ENCODE data around the gene TLX2. TPM values are rescaled to one million over a fixed set of nuclear protein-coding genes. Genes with fewer than 3 reads are reported as not detected.

The TLX2 gene
- total and polyA plus RNA-seq, 2 of the 13 experiments (the other 11 are each of a cell fraction or from before 2014, with no cell fraction given): 0.05 to 0.20 TPM

- TF ChIP-seq, protein P1, sequence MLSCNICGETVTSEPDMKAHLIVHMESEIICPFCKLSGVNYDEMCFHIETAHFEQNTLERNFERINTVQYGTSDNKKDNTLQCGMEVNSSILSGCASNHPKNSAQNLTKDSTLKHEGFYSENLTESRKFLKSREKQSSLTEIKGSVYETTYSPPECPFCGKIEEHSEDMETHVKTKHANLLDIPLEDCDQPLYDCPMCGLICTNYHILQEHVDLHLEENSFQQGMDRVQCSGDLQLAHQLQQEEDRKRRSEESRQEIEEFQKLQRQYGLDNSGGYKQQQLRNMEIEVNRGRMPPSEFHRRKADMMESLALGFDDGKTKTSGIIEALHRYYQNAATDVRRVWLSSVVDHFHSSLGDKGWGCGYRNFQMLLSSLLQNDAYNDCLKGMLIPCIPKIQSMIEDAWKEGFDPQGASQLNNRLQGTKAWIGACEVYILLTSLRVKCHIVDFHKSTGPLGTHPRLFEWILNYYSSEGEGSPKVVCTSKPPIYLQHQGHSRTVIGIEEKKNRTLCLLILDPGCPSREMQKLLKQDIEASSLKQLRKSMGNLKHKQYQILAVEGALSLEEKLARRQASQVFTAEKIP (CRISPR knock-in tag; IDR thresholded peaks at IDR 0.05; ENCODE audit: borderline replicate concordance): no peak
Observed at GRCh38 chr2:74528600-74529356, 14.5 kb downstream of the TLX2 start (continued).

DNA sequence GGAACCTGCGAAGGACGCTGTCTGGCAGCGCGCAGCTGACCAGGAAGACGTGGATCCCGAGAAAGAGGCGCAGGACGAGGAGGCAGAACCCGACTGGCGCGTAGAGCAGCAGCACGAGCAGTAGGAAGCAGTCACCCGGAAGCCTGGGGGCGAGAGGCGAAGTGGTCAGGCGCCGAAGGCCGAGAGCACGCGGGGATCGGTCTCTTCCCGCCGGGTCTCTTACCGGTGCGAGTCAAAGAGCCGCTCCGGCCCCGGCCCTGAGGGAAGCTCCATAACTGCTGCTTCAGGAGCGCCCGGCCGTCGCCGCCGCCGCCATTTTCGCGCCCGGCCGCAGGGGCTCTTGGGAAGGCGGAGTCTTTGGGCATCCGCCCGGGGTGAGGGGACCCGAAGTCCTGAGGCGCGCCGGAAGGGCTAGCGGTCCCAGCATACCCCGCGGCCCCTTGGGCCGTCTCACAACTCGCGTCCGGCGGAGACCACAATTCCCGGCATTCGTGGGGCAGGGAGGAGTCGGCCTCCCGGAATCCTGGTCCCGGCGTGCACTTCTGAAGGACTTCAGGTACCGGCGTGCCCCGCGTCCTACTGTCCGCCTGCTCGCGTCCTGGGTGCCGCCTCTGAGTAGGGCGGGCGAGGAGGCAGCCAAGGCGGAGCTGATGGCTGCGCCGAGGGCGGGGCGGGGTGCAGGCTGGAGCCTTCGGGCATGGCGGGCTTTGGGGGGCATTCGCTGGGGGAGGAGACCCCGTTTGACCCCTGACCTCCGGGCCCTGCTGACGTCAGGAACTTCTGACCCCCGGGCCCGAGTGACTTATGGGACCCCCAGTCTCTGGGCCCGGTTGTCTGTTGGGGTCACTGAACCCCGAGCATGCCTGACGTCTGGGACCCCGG lies 15.3 kb downstream of the TLX2 start, which contains the start of the genes AUP1 and HTRA2:
Gene AUP1 (minus strand): TSS at position 350 of the 882 bp plus-strand sequence. CDS start 77 bp downstream, at position 273.
Gene HTRA2 (plus strand): TSS at position 577 of the 882 bp plus-strand sequence. CDS start 74 bp downstream, at position 651.
- peaks cover 55% of the 10 kb centered on the region for H3K4me1 ChIP-seq (ENCODE audit: insufficient read depth, low read length)
- H3K36me3 ChIP-seq (replicated peaks in 1 of 2; ENCODE audit: control insufficient read depth in 1 of 2, insufficient read depth in 2 of 2, low read length in 2 of 2): peaks cover 19 to 33% of the 10 kb centered on the region in 2 experiments
- H3K9ac ChIP-seq (ENCODE audit: insufficient read depth, low read depth, low read length): peak within 1 kb of the TSS; percentile 99
- H2AFZ ChIP-seq (ENCODE audit: low read length): no peak within 1 kb of the TSS
- in situ Hi-C loops (cut with HindIII; ENCODE audit: extremely low pct_ligation_motif_present, low pct_unique_long_range_greater_than_20kb) (no loop called here), intact Hi-C loops (cut with micrococcal nuclease; ENCODE audit: unreplicated experiment) (loop anchor here (1.0 to 2.0 kb wide), 5 partner anchors 22 to 71 kb away; partner anchors contain the start of genes MRPL53, PCGF1, TTC31 and WBP1)
- H3K4me2 ChIP-seq (ENCODE audit: low read depth, low read length): peak within 1 kb of the TSS; percentile 94
- FAIRE-seq (peak; percentile 83), DNase-seq (ENCODE audit: low spot score) (peak; percentile 98), ATAC-seq (peak; percentile 90)
- peaks cover 43% of the 10 kb centered on the region for H3K79me2 ChIP-seq (ENCODE audit: insufficient read depth, low read length)
- H3K27me3 ChIP-seq (ENCODE audit: control insufficient read depth in 1 of 2, insufficient read depth in 2 of 2, low read length in 2 of 2): no peaks in the 10 kb centered on the region; a peak in 1 of 5 replicates
- H3K4me3 ChIP-seq (replicated peaks in 1 of 3; ENCODE audit: insufficient read depth in 1 of 3, low read depth in 2 of 3, low read length in 3 of 3): peak within 1 kb of the TSS; percentile 84 to 100 (median 100)
- H3K9me3 ChIP-seq (ENCODE audit: low read length): no peaks in the 10 kb centered on the region
- no peaks in the 10 kb centered on the region for H4K20me1 ChIP-seq (ENCODE audit: insufficient read depth, low read length)
- WGBS (ENCODE audit: low lambda C conversion rate): 2% methylated on average over 34 of the region's 87 CpGs
- CTCF ChIA-PET (ENCODE audit: low intra/inter-chr PET ratio, low total read pairs): interaction anchor here (1.5 to 1.9 kb wide), 2 partner anchors 23 to 46 kb away, joined by 3 to 5 read pairs; partner anchors contain the start of genes CCDC142, PCGF1 and TTC31
- peak within 1 kb of the TSS; percentile 95 for H3K27ac ChIP-seq (ENCODE audit: extremely low read length, insufficient read depth, low read length)
- POLR2A ChIA-PET: interaction anchor here (0.6 to 5.9 kb wide), 27 partner anchors 9 to 351 kb away, joined by 3 to 93 read pairs (median 5); partner anchors contain the start of genes CCDC142, INO80B, LBX2 and LOXL3
- BruUV-seq (replicated peaks): no TSS peak
- TF ChIP-seq ISL2 (CRISPR knock-in tag; IDR thresholded peaks at IDR 0.05) (peak; percentile 82), ATRX (CRISPR knock-in tag; IDR thresholded peaks at IDR 0.05; ENCODE audit: borderline replicate concordance) (no peak), REST (IDR thresholded peaks at IDR 0.05; ENCODE audit: borderline replicate concordance in 1 of 2, low read depth in 1 of 2, low read length in 2 of 2) (peak in 1 of 2 experiments; percentile 74; a peak in 1 of 4 replicates), NFIC (IDR thresholded peaks at IDR 0.05; ENCODE audit: low read length) (no peak), STAT5B (CRISPR knock-in tag; IDR thresholded peaks at IDR 0.05) (no peak), MYC (CRISPR knock-in tag; IDR thresholded peaks at IDR 0.05; ENCODE audit: borderline replicate concordance) (peak; percentile 84), BCLAF1 (IDR thresholded peaks at IDR 0.05) (no peak), ZBTB21 (CRISPR knock-in tag; IDR thresholded peaks at IDR 0.05) (no peak; the same call in 1 of the 2 replicates), ZNF546 (CRISPR knock-in tag; conservative IDR thresholded peaks at IDR 0.05) (peak; percentile 69; the same call in 1 of the 2 replicates), SRSF1 (optimal IDR thresholded peaks at IDR 0.05; ENCODE audit: low read depth, low read length) (peak; percentile 53)

Measured in HepG2 (cell line).